ENCODE results near the gene HYAL4. TPM values are rescaled to one million over a fixed set of nuclear protein-coding genes. Genes with fewer than 3 reads are reported as not detected.
"Not testable (repeated sequence)": the region's sequence is repeated elsewhere in the genome, so short reads cannot be mapped to it uniquely, and the experiment has no call there.

HYAL4 gene, protein sequence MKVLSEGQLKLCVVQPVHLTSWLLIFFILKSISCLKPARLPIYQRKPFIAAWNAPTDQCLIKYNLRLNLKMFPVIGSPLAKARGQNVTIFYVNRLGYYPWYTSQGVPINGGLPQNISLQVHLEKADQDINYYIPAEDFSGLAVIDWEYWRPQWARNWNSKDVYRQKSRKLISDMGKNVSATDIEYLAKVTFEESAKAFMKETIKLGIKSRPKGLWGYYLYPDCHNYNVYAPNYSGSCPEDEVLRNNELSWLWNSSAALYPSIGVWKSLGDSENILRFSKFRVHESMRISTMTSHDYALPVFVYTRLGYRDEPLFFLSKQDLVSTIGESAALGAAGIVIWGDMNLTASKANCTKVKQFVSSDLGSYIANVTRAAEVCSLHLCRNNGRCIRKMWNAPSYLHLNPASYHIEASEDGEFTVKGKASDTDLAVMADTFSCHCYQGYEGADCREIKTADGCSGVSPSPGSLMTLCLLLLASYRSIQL
- 0.37 TPM in 1 of 2 replicates, not detected in the other for total RNA-seq (2014; rRNA removed; shearing (Covaris generic))

DNA sequence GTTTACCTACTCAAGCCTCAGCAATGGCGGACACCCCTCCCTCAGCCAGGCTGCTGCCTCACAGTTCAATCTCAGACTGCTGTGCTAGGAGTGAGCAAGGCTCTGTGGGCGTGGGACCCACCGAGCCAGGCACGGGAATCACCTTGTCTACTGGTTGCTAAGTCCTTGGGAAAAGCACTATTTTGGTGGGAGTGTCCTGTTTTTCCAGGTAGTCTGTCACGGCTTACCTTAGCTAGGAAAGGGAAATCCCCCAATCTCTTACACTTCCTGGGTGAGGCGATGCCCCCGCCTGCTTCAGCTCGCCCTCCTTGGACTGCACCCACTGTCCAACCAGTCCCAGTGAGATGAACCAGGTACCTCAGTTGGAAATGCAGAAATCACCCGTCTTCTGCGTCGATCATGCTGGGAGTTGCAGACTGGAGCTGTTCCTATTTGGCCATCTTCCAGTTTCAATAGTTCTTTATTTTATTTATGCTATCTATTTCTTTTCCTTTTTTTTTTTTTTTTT, at the start of gene HYAL4:
Gene HYAL4 (plus strand): TSS at position 458 of the 508 bp plus-strand sequence. CDS start 23,105 bp downstream, outside the sequence.
- DNase-seq (ENCODE audit: low spot score) = no peak

DNA sequence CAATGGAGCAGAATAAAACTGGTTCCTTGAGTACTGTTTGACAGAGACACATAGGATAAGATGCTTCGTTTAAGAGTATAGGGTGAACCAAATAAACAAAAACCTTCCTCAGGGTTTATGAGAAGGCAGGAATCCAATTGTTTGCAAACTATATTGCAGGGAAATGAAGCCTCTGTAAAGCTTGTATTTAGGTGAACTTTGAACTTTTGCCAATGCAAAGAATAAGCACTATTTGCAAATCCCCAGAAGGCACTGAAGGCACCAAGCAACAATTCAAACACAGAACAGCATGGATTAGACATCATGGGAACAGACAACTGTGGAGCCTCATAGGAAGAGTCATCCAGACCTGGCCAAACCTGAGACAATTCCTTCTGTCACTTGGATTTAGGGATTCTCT, 49.1 kb upstream of the HYAL4 start:
- no peak for DNase-seq (ENCODE audit: low spot score)

DNA sequence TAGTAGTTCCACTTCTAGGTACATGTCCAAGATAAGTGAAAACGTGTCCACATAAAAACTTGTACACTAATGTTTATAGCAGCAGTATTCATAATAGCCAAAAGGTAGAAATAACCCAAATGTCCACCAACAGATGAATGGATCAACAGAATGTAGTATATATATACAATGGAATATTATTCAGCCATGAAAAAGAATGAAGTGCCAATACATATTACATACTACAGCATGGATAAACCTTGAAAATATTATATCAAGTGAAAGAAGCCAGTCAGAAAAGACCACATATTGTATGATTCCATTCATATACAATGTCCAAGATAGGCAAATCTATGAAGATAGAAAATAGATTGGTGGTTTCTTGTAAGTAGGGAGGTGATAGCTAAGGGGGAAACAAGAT, 48.4 kb upstream of the HYAL4 start:
- DNase-seq (ENCODE audit: low spot score) = no peak

DNA sequence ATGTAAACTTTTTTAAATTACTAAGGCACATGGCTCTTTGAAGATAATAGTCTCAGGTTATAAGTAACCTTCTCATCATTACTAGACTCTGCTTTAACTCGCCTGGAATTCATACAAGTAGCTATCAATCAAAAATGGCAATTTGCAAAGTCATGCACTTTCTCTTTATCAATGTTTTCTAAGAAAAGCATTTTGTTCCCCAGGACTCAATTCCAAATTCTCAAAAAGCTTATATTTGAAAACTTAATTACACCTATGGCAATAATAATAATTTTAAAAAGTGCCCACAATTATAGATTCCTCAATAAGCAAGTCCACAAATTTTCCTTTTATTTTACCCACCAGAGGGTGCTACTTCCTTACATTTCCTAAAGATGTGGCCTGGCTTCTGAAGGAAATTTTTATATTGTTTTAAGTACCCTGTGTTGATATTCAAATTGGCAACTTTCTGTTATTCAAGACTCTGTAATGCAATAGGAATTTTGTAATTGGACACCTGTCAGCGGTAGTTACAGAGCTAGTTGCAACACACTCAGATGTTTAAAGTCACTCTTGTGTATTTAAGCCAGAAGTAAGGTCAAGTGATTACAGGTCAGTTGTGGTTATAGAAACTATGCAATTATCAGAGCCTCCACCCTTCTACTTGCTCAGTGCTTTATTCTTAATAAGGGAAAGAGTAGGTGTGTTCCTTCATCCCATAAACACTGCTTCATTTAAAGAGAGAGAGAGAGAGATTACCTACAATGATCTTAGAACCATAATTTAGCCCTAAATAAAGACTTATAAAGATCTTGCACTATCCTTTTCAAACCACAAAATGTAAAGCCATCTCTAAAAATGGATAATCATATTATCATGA, 47.1 kb upstream of the HYAL4 start:
- peak; percentile 94 for DNase-seq (ENCODE audit: low spot score)

DNA sequence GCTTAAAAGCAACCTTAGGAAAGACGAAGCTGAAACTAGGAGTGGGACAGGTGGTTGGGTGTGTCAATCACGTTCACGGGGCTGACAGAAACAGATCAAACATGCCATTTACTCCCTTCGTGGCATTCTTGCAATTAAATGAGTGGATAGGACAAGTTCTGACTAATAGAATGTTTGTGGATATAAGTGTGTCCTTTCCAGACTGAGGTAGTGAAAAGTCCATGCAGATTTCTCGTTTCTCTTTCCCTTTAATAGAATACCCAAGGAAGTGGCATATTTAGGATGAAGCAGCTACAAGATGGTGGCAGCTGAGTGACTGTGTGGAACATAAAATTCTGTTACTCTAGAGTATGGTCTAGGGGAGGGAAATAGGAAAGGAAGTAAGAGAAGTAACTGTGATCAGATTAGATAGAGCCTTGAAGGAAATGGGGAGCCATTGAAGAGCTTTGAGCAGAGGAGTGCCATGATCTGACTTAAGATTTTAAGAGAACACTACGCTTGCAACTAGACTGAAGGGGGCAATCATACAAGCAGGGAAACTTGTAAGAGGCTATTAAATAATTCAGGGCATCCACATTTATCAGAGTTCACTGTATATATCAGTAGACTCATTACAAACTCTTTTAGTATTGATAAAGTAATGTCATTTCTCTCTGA, 46.3 kb upstream of the HYAL4 start:
- DNase-seq (ENCODE audit: low spot score) = peak; percentile 17

DNA sequence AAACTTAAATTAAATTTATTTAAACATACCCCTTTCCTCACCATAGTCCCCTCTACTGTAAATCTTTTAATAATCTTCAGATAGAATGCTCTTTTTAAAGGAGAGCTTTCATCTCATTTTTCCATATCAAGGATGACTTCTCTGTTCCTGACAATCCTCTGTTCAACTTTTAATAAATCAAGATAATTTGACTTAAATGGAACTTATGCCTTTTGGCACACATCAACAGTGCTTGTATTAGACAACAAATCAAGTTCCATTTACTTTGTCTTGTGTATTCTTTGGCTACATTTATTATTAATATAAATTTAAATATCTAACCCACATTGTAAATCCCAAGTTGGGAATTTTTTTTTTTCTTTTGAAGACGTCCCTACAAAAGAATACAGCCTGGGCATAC, 42.7 kb upstream of the HYAL4 start:
- no peak for DNase-seq (ENCODE audit: low spot score)

DNA sequence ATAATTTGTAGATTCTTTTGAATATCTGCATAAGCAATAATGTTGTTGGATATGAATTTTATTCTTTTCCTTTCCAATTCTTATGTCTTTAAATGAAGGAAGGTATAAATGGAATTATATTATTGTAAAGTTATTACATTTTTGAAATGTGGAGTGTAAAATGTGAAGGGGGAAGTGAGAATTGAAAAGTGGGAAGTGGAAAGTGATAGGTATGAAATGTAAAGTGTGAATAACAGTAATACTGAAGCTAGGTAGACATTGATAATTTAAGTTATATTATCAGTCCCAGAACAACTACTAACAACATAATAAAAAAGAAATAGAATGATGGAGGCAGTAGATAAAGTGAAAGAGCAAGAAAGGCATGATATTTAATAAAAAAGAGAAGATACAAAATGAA, 39.7 kb upstream of the HYAL4 start:
- no peak for DNase-seq (ENCODE audit: low spot score)

DNA sequence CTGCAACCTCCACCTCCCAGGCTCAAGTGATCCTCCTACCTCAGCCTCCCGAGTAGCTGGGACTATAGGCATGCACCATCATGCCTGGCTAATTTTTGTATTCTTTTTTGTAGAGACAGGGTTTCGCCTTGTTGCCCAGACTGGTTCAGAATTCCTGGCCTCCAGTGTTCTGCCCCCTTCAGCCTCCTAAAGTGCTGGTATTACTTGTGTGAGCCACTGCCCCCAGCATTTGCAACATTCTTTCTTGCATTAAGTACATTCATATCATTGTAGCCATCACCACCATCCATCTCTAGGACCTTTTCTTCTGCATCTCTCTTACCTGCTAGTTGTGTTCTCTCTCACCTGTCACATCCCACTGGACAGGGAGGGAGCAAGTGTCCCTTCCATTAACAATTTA, 35.5 kb upstream of the HYAL4 start:
- DNase-seq (ENCODE audit: low spot score) = no peak

DNA sequence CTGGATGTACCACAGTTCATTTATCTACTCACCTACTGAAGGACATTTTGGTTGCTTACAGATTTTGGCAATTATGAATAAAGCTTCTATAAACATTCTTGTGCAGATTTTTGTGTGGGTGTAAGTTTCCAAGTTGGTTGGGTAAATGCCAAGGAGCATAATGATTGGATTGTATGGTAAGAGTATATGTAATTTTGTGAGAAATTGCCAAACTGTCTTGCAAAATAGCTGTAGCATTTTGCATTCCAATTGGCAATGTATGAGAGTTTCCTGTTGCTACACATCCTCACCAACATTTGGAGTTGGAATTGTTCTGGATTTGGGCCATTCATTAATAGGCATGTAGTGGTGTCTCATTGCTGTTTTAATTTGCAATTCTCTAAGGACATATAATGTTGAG, 33.9 kb upstream of the HYAL4 start:
- DNase-seq (ENCODE audit: low spot score) = no peak

DNA sequence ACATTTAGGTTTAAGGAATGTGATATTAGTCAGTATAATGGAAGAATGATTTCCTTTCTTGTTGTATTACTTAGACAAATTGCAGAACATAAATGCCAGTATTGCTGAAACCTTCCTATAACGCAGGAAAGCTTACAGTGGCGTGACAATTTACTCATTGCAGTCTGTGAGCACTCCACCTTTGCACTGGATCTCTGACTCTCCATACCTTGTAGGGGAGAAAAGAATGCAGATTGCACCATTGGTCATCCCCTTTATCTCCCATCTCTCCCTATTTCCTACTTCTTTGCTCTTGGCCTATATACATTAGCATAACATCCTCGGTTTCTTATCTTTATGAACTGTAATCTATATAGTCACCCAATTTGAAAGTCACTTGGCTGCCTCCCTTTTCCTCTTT, 28.1 kb upstream of the HYAL4 start:
- DNase-seq (ENCODE audit: low spot score) = no peak

DNA sequence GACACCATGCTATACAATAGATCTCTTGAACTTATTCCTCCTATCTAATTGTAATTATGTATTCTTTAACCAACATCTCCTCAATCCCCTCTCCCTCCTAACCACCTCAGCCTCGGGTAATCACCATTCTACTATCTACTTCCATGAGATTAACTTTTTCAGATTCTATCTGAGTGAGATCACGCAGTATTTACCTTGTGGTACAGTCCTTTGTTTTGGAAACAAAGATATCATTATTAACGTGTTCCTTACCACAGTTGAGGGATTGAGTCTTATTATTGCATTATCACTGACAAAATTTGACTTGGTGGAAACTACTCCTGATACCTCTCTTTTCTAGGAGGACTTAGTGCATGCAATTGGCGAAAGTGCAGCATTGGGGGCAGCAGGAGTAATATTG, 26.0 kb upstream of the HYAL4 start:
- no peak for DNase-seq (ENCODE audit: low spot score)

DNA sequence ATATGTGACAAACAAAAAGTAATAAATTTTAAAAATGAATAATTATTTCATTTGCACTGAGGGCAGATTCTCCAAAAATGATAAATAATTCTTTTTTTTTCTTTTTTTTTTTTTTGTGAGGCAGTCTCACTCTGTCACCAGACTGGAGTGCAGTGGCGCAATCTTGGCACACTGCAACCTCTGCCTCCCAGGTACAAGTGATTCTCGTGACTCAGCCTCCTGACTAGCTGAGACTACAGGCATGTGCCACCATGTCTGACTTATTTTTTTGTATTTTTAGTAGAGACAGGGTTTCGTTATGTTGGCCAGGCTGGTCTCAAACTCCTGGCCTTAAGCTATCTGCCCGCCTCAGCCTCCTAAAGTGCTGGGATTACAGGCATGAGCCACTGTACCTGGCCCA, 25.2 kb upstream of the HYAL4 start:
- DNase-seq (ENCODE audit: low spot score) = peak; percentile 12

DNA sequence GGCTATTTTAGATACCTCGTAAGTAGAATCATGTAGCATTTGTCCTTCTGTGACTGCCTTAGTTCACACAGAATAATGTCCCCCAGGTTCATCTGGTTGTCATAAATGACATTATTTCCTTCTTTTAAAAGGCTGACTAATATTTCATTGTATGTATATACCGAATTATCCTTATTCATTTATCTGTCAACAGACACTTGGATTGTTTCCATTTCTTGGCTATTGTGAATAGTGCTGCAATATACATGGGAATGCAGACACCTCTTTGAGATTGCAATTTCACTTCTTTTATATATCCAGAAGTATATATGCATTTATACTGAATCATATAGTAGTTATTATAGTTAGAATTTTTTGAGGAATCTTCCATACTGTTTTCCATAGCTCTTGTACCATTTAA, 24.1 kb upstream of the HYAL4 start:
- DNase-seq (ENCODE audit: low spot score) = no peak

DNA sequence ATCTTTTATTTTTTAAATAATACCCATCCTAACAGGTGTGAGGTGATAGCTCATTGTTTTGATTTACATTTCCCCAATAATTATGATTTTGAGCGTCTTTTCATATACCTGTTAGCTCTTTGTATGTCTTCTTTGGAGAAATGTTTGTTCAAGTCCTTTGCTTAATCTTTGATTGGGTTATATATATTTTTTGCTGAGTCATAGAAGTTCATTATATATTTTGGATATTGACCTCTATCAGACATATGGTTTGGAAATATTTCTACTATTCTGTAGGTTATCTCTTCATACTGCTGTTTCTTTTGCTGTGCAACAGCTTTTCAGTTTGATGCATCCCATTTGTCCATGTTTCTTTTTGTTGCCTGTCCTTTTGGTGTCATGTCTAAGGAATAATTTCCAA, 23.6 kb upstream of the HYAL4 start:
- DNase-seq (ENCODE audit: low spot score) = no peak

DNA sequence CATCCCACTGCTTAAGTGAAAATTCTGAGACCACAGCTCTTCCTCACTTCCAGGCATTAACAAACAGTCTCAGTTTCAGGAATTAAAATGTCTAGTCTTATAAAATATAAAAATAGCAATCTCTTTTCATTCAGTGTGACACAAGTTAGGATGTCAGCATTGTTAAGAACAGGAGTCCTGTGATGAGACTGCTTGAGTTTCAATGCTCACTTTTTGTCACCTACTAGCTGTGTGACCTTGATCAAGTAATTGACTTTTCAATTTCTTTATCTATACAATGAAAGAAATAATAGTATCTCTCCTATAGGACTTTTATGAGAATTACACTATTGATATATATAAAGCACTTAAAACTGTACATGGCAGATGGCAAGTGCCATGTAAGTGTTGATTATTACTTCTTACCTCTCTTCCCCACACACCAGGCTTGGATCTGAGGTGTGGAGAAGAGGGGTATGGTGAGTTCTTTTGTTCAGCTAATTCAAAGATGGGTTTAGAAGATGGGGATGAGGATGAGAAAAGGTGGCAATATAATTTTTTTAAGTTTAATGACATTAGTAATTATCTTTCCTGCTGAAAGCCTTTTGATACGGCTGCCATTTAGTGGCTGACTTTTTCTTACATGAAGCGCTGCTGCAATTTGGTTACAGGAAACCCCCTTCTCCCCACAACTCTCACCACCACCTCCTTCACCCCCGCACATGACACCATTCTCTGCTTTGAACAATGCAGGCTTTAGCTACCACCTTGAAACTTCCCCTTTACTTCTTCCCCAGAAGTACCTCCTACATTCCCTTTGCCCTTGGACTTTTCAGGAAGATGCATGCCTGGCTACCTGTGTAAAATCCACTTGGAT, 20.8 kb upstream of the HYAL4 start:
- DNase-seq (ENCODE audit: low spot score) = no peak

DNA sequence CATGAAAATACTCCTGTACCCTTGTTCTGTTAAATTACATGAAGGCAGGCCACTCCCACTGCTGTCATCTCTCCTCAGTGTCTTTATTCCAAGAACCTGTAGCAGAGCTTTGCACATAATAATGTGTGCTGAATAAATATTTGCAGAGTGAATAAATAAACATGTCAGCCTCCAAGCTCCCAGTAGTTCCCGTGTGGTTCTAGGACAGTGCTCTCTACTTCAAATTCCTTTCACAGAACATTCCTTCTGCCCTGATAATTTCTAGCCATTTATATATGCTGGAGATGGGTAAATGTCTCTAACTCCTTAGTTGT, 20.3 kb upstream of the HYAL4 start:
- no peak for DNase-seq (ENCODE audit: low spot score)

DNA sequence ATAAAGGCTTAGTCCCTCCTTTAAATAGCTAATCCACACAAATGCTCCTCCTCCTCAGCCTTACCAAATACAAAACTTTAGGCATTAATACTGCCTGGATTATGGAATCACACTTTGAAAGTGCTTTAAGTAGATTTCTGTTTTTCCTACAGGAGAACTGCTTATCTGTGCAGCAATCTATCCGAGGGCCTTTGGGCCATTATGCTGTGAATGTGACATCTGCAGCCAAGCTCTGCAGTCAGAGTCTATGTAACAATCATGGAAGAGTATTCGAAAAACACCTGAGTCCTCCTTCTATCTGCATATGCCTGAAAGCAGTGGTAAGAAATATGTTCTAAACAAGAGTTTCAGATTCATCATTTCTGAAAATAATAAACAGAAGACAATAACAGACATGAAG, 16.2 kb upstream of the HYAL4 start:
- no peak for DNase-seq (ENCODE audit: low spot score)

DNA sequence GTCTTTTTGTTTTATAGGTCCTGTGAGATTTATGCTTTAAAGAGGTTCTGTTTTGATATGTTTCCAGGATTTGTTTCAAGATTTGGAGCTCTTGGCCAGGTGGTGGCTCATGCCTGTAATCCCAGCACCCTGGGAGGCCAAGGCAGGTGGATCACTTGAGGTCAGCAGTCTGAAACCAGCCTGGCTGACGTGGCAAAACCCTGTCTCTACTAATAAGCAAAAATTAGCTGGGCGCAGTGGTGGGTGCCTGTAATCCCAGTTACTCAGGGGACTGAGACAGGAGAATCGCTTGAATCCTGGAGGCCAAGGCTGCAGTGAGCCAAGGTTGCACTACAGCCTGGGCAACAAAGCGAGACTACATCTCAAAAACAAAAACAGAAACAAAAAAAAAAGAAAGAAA, 8.3 kb upstream of the HYAL4 start:
- no peak for DNase-seq (ENCODE audit: low spot score)

DNA sequence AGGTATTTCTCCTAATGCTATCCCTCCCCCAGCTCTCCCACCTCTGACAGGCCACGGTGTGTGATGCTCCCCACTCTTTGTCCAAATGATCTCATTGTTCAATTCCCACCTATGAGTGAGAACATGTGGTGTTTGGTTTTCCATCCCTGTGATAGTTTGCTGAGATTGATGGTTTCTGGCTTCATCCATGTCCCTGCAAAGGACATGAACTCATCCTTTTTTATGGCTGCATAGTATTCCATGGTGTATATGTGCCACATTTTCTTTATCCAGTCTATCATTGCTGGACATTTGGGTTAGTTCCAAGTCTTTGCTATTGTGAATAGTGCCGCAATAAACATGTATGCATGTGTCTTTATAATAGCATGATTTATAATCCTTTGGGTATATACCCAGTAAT, 5.9 kb upstream of the HYAL4 start:
- not testable (repeated sequence) for DNase-seq (ENCODE audit: low spot score)

DNA sequence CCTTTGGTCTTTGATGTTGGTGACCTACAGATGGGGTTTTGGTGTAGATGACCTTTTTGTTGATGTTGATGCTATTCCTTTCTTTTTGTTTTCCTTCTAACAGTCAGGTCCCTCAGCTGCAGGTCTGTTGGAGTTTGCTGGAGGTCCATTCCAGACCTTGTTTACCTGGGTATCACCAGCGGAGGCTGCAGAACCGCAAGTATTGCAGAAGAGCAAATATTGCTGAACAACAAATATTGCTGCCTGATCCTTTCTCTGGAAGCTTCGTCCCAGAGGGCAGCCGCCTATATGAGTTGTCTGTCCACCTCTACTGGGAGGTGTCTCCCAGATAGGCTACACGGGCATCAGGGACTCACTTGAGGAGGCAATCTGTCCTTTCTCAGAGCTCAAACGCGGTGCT, 827 bp upstream of the HYAL4 start:
- not testable (repeated sequence) for DNase-seq (ENCODE audit: low spot score)

DNA sequence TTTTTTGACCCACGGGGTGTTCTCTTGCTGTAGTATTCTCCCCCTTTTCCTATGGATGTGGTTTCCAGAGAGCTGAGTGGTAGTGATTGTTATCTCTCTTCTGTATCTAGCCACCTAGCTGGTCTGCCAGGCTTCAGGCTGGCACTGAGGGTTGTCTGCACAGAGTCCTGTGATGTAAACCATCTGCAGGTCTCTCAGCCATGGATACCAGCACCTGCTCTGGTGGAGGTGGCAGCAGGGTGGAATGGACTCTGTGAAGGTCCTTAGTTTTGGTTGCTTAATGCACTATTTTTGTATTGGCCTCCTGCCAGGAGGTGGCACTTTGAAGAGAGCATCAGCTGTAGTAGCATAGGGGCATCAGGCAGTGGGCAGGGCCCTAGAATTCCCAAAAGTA, 851 bp downstream of the HYAL4 start:
- DNase-seq (ENCODE audit: low spot score) = no peak

Measured in H4 (cell line).